Neural crest cell (in vitro differentiated cells): ENCODE data around the gene ATIC. TPM values are rescaled to one million over a fixed set of nuclear protein-coding genes. Genes with fewer than 3 reads are reported as not detected.

Source experiments
- DNase-seq: peaks from one replicate; pipeline ENCODE4 v3.0.0; 2021; ENCODE audit warnings: low read depth, mixed read lengths, low spot score
- H3K27ac Mint-ChIP-seq: one replicate; pipeline ENCODE4 v1.8.0; 2021; ENCODE audit warnings: mild to moderate bottlenecking, mixed read lengths; ENCODE audit not compliant: unreplicated experiment
- H3K27me3 Mint-ChIP-seq: 2 replicates; pipeline ENCODE4 v1.8.0; 2021; ENCODE audit warnings: low read depth, mild to moderate bottlenecking, mixed read lengths
- H3K36me3 Mint-ChIP-seq: 2 replicates; pipeline ENCODE4 v1.8.0; 2021; ENCODE audit warnings: low read depth, mild to moderate bottlenecking, mixed read lengths
- H3K4me1 Mint-ChIP-seq: 2 replicates; pipeline ENCODE4 v1.8.0; 2021; ENCODE audit warnings: mixed read lengths
- H3K4me3 Mint-ChIP-seq: one replicate; pipeline ENCODE4 v1.8.0; 2021; ENCODE audit warnings: mild to moderate bottlenecking, mixed read lengths
- H3K9me3 Mint-ChIP-seq: 2 replicates; pipeline ENCODE4 v1.8.0; 2021; ENCODE audit warnings: mixed read lengths
- CTCF ChIP-seq: fragments of 200-600 bp; sonication (generic); conservative IDR thresholded peaks from 2 replicates; pipeline ENCODE4 v1.5.0; 2021; ENCODE audit warnings: antibody characterized with exemption, mild to moderate bottlenecking
- total RNA-seq: library from RNA; stranded (reverse); gene quantifications from 2 replicates; pipeline ENCODE4 v1.2.1, GENCODE V29; 2021

The ATIC gene
- total RNA-seq, 1 donor from 2014 or later = 206 TPM

GRCh38 chr2:215391531-215391930 is 79.7 kb downstream of the ATIC start:
- H3K9me3 Mint-ChIP-seq = no peaks in the 10 kb centered on the region
- H3K4me1 Mint-ChIP-seq = no peaks in the 10 kb centered on the region
- TF ChIP-seq CTCF = no peak
- H3K4me3 Mint-ChIP-seq = no peak overlapping the region
- no peak for DNase-seq
- no peaks in the 10 kb centered on the region for H3K27me3 Mint-ChIP-seq
- no peak overlapping the region for H3K27ac Mint-ChIP-seq
- H3K36me3 Mint-ChIP-seq = peaks cover 20% of the 10 kb centered on the region

GRCh38 chr2:215392164-215392563 is 80.3 kb downstream of the ATIC start:
- no peaks in the 10 kb centered on the region for H3K9me3 Mint-ChIP-seq
- H3K27me3 Mint-ChIP-seq = no peaks in the 10 kb centered on the region
- no peaks in the 10 kb centered on the region for H3K4me1 Mint-ChIP-seq
- H3K4me3 Mint-ChIP-seq = no peak overlapping the region
- H3K36me3 Mint-ChIP-seq = peaks cover 17% of the 10 kb centered on the region
- DNase-seq = no peak
- TF ChIP-seq CTCF = no peak
- H3K27ac Mint-ChIP-seq = no peak overlapping the region

GRCh38 chr2:215392687-215393270 is 80.9 kb downstream of the ATIC start:
- no peak for TF ChIP-seq CTCF
- Mint-ChIP-seq H3K36me3 (peaks cover 17% of the 10 kb centered on the region), H3K27ac (no peak overlapping the region), H3K4me1 (no peaks in the 10 kb centered on the region), H3K4me3 (no peak overlapping the region), H3K9me3 (no peaks in the 10 kb centered on the region), H3K27me3 (no peaks in the 10 kb centered on the region)
- no peak for DNase-seq

GRCh38 chr2:215394102-215394805 is 82.4 kb downstream of the ATIC start:
- Mint-ChIP-seq H3K4me1 (no peaks in the 10 kb centered on the region), H3K36me3 (peaks cover 18% of the 10 kb centered on the region), H3K4me3 (no peak overlapping the region), H3K27me3 (no peaks in the 10 kb centered on the region), H3K27ac (peak overlapping the region; percentile 83), H3K9me3 (no peaks in the 10 kb centered on the region)
- TF ChIP-seq CTCF = no peak
- no peak for DNase-seq

- peaks cover 20% of the 10 kb centered on the region for H3K36me3 Mint-ChIP-seq
These were observed 84.0 kb downstream of the ATIC start for GRCh38 chr2:215395687-215396460.

More at GRCh38 chr2:215395687-215396460, 84.0 kb downstream of the ATIC start:
- Mint-ChIP-seq H3K4me1 (no peaks in the 10 kb centered on the region), H3K4me3 (no peak overlapping the region), H3K27ac (no peak overlapping the region), H3K27me3 (no peaks in the 10 kb centered on the region), H3K9me3 (no peaks in the 10 kb centered on the region)
- DNase-seq = no peak
- no peak for TF ChIP-seq CTCF
